Cardiac septum (tissue), 1 donor: Measurements from ENCODE around the gene TBX20. TPM values are rescaled to one million over a fixed set of nuclear protein-coding genes. Genes with fewer than 3 reads are reported as not detected.

Experiments used
- DNase-seq: peaks from one replicate; pipeline ENCODE4 v3.0.0-alpha.2; 2020; ENCODE audit warnings: low spot score
- intact Hi-C: fragments of 100-400 bp; cut with DNase I; formaldehyde crosslinking; loops from one replicate; pipeline ENCODE4 v1.14.0; 2022
- long read RNA-seq: library from polyadenylated mRNA; unstranded; transcript quantifications from one replicate; pipeline ENCODE4 v2.0.0, GENCODE V29; 2021
- total RNA-seq: library from RNA; stranded (reverse); fragmentation: NEBNext Ultra II Directional; extraction: Animal tissue kit (Norgen Biotek cat#: 25700); gene quantifications from one replicate; pipeline ENCODE4 v1.2.1, GENCODE V29; 2021
- donor health status: DM: no; HTN: no; CAD: no.

TBX20 gene
- total RNA-seq = 58.0 TPM
- long read RNA-seq, partial matches to known transcripts = 1 of 3 reads
- long read RNA-seq, other reads (novel, unspliced or antisense) = 2 of 3 reads

- intact Hi-C loops = loop anchor here (5.0 kb wide), 2 partner anchors 67 to 123 kb away; no protein-coding TSS in a partner anchor
- no peak for DNase-seq
Observed at GRCh38 chr7:35253710-35254495, at the start of gene TBX20. TSS of gene TBX20 (minus strand) at chr7:35254100. CDS start at chr7:35253620, 480 bp downstream.

GRCh38 chr7:35289376-35289775, 35.5 kb upstream of the TBX20 start:
- intact Hi-C loops = no loop called here

GRCh38 chr7:35286986-35287385, 33.1 kb upstream of the TBX20 start:
- no peak for DNase-seq
- intact Hi-C loops = no loop called here

More at GRCh38 chr7:35289376-35289775, 35.5 kb upstream of the TBX20 start:
- DNase-seq = no peak

- intact Hi-C loops = no loop called here
Observed at GRCh38 chr7:35286422-35286821, 32.5 kb upstream of the TBX20 start.

GRCh38 chr7:35285799-35286198, 31.9 kb upstream of the TBX20 start:
- no peak for DNase-seq
- intact Hi-C loops = no loop called here

More at GRCh38 chr7:35286422-35286821, 32.5 kb upstream of the TBX20 start:
- DNase-seq = no peak

- DNase-seq = no peak
- intact Hi-C loops = no loop called here
Observed at GRCh38 chr7:35280902-35281301, 27.0 kb upstream of the TBX20 start.

GRCh38 chr7:35277359-35277758, 23.5 kb upstream of the TBX20 start:
- intact Hi-C loops = no loop called here
- DNase-seq = no peak

GRCh38 chr7:35272246-35272645, 18.3 kb upstream of the TBX20 start:
- no peak for DNase-seq
- intact Hi-C loops = no loop called here

GRCh38 chr7:35268953-35269352, 15.1 kb upstream of the TBX20 start:
- intact Hi-C loops = no loop called here
- DNase-seq = no peak

- intact Hi-C loops = no loop called here
Observed at GRCh38 chr7:35267411-35267810, 13.5 kb upstream of the TBX20 start.

GRCh38 chr7:35263396-35263795, 9.5 kb upstream of the TBX20 start:
- DNase-seq = no peak
- intact Hi-C loops = no loop called here

More at GRCh38 chr7:35267411-35267810, 13.5 kb upstream of the TBX20 start:
- no peak for DNase-seq

- no peak for DNase-seq
- intact Hi-C loops = no loop called here
Observed at GRCh38 chr7:35261476-35262285, 7.8 kb upstream of the TBX20 start.

- no peak for DNase-seq
- intact Hi-C loops = no loop called here
Observed at GRCh38 chr7:35261041-35261440, 7.1 kb upstream of the TBX20 start.

- no peak for DNase-seq
- intact Hi-C loops = no loop called here
Observed at GRCh38 chr7:35260246-35260645, 6.3 kb upstream of the TBX20 start.

- intact Hi-C loops = loop anchor here (5.0 kb wide), 1 partner anchor 163 kb away; no protein-coding TSS in a partner anchor
- DNase-seq = no peak
Observed at GRCh38 chr7:35259523-35259908, 5.6 kb upstream of the TBX20 start.

GRCh38 chr7:35258868-35259522, 5.1 kb upstream of the TBX20 start:
- no peak for DNase-seq
- intact Hi-C loops = loop anchor here (5.0 kb wide), 1 partner anchor 163 kb away; no protein-coding TSS in a partner anchor

GRCh38 chr7:35258125-35258867, 4.4 kb upstream of the TBX20 start:
- DNase-seq = no peak
- intact Hi-C loops = loop anchor here (5.0 kb wide), 1 partner anchor 164 kb away; no protein-coding TSS in a partner anchor

- intact Hi-C loops = loop anchor here (5.0 kb wide), 1 partner anchor 165 kb away; no protein-coding TSS in a partner anchor
- no peak for DNase-seq
Observed at GRCh38 chr7:35257251-35258124, 3.6 kb upstream of the TBX20 start.
